Ascending aorta (tissue), 2 donors: Measurements from ENCODE around the gene LRP1B. TPM values are rescaled to one million over a fixed set of nuclear protein-coding genes. Genes with fewer than 3 reads are reported as not detected.

Experiments used
- DNase-seq, 2 donors: peaks; one replicate each; pipeline ENCODE4 v3.0.0-alpha.2; 2019; ENCODE audit warnings: low spot score in 2 of 2
- H3K27ac ChIP-seq, 2 donors: fragments of 200-600 bp; sonication (generic); one replicate each; pipeline ENCODE4 v1.5.1; 2016 to 2017; ENCODE audit warnings: mild to moderate bottlenecking in 1 of 2
- H3K27me3 ChIP-seq: fragments of 200-600 bp; sonication (generic); one replicate; pipeline ENCODE4 v1.5.1; 2017
- H3K36me3 ChIP-seq, 2 donors: fragments of 200-600 bp; sonication (generic); one replicate each; pipeline ENCODE4 v1.5.1; 2016
- H3K4me1 ChIP-seq, 2 donors: fragments of 200-600 bp; sonication (generic); one replicate each; pipeline ENCODE4 v1.5.1; 2016 to 2017; ENCODE audit warnings: mild to moderate bottlenecking in 1 of 2
- H3K4me3 ChIP-seq, 2 donors: fragments of 200-600 bp; sonication (generic); one replicate each; pipeline ENCODE4 v1.5.1; 2016 to 2017; ENCODE audit warnings: mild to moderate bottlenecking in 1 of 2
- H3K9me3 ChIP-seq, 2 donors: fragments of 200-600 bp; sonication (generic); one replicate each; pipeline ENCODE4 v1.5.1; 2016
- CTCF ChIP-seq, 3 experiments: fragments of 200-600 bp in 2 of 3; fragments of 450-650 bp in 1 of 3; sonication (generic) in 2 of 3; IDR thresholded peaks; one replicate each; pipeline ENCODE4 v1.5.1; 2016 to 2019; ENCODE audit warnings: antibody characterized with exemption in 3 of 3, mild to moderate bottlenecking in 1 of 3, moderate library complexity in 1 of 3
- intact Hi-C: fragments of 100-400 bp; cut with DNase I; formaldehyde crosslinking; loops from one replicate; pipeline ENCODE4 v1.15.1; 2023
- total RNA-seq: library from RNA; depleted of rRNA; stranded (reverse); fragments of >200 nt; gene quantifications from one replicate; pipeline ENCODE4 v1.1.0, GENCODE V29; 2016

The LRP1B gene
- total RNA-seq, 1 donor from 2014 or later: not detected

DNA sequence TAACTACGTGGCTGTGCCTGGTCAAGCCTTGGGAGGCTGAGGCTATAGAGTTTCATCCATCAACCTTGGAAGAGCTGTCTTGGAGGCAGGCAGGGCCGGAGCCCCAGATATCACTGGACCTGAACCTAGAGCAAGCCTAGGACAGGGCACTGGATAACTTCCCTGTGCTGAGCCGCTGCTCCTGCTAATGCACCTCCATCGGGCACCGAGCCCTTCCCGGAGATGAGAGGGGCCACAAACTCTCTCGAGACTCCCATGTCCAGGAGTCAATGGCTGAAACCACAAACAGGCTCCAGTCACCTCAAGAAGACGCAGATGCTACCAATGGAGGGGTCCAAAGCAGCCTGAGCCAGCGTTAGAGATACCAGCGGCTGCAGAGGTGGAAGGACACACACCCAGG is 866.0 kb downstream of the LRP1B start:
- Histone ChIP-seq H3K4me3 (no peak overlapping the region), H3K4me1 (no peaks in the 10 kb centered on the region), H3K36me3 (no peaks in the 10 kb centered on the region), H3K9me3 (no peaks in the 10 kb centered on the region), H3K27ac (no peak overlapping the region), H3K27me3 (no peaks in the 10 kb centered on the region)
- no peak for DNase-seq
- no peak for TF ChIP-seq CTCF (IDR thresholded peaks at IDR 0.05)
- intact Hi-C loops: no loop called here

DNA sequence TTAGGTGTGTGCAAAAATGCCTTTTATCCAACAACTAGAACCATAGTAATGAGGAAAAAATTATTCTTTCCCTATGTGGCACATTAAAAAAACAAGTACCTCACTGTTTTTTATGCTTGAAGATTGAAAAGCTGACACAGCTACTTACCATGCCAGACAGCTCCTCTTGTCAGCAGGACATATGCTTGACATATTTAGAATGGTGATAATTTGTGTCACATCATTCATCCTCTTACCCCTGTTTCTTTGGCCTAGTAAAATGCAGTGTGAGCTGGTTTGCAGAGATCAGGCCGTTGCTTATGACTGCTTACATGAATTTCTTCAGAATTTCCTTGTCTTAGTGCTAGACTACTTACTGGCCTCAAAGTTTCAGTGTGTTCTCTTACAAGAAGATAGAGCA is 869.9 kb downstream of the LRP1B start:
- no peaks in the 10 kb centered on the region for H3K9me3 ChIP-seq

DNA sequence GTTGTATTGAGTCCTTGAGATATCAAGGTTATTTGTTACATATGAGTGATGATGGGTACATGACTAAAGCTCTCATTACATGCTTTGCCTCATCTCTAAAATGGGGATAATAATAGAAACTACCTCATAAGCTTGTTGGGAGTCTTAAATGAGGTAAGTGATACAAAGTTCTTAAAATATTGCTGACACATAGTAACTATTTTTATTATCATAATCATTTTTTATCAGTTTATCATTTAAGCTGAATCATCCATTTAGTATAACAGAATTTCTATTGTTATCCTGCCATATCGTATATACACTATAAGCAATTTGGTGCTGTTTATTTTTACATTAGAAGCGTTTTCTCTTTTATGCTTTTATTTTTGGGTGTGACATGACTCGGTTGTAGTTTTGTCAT is 871.1 kb downstream of the LRP1B start:
- intact Hi-C loops: no loop called here
- DNase-seq: no peak
- Histone ChIP-seq H3K27ac (no peak overlapping the region), H3K27me3 (no peaks in the 10 kb centered on the region), H3K4me3 (no peak overlapping the region), H3K36me3 (no peaks in the 10 kb centered on the region), H3K9me3 (no peaks in the 10 kb centered on the region), H3K4me1 (no peaks in the 10 kb centered on the region)
- no peak for TF ChIP-seq CTCF (IDR thresholded peaks at IDR 0.05)

More for the DNA sequence above, 869.9 kb downstream of the LRP1B start:
- no peak overlapping the region for H3K27ac ChIP-seq
- H3K27me3 ChIP-seq: no peaks in the 10 kb centered on the region
- TF ChIP-seq CTCF (IDR thresholded peaks at IDR 0.05): no peak
- no peaks in the 10 kb centered on the region for H3K36me3 ChIP-seq
- no peak for DNase-seq
- intact Hi-C loops: no loop called here
- no peak overlapping the region for H3K4me3 ChIP-seq
- no peaks in the 10 kb centered on the region for H3K4me1 ChIP-seq

DNA sequence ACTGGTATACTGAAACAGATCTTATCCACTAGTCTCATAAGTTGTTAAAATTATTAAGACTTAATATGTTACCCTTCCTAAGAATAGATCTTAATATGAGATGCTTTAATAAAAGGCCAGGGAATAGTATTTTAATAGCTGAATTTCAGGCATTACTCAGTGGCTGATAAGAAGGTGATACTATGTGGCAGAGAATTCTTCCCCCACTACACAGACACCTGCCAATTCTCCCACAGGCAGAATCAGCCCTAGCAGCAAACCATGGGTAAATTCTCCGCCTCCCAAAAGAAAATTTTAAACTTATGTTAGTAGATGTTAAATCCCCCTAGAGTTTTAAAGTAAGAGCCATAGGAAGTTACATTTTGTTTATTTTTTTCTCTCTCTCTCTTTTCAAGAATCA is 888.8 kb downstream of the LRP1B start:
- no peaks in the 10 kb centered on the region for H3K9me3 ChIP-seq
- no peak for DNase-seq
- no peak overlapping the region for H3K4me3 ChIP-seq
- no peaks in the 10 kb centered on the region for H3K27me3 ChIP-seq
- no peak overlapping the region for H3K27ac ChIP-seq
- intact Hi-C loops: no loop called here
- H3K4me1 ChIP-seq: no peaks in the 10 kb centered on the region
- no peaks in the 10 kb centered on the region for H3K36me3 ChIP-seq
- no peak for TF ChIP-seq CTCF (IDR thresholded peaks at IDR 0.05)

DNA sequence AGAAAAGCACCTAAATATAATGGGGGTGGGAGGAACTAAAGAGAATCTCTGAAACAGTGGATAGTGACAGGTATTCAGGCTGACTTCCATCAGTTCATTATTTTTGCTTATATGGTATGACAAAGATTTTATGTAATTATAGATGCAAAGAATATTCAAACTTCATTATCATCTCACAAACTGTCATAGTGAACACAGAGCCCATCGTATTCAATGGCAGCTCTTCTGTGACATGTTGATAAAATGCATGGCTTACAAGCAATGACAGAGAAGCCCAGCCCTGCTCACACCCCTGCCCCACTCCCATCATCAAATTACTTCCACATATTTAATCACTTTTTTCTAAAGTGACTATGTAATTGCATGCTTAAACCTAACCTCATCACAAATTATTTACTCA is 904.3 kb downstream of the LRP1B start:
- no peak for DNase-seq
- intact Hi-C loops: no loop called here
- TF ChIP-seq CTCF (IDR thresholded peaks at IDR 0.05): no peak
- Histone ChIP-seq H3K36me3 (no peaks in the 10 kb centered on the region), H3K27me3 (no peaks in the 10 kb centered on the region), H3K4me1 (no peaks in the 10 kb centered on the region), H3K9me3 (no peaks in the 10 kb centered on the region), H3K4me3 (no peak overlapping the region), H3K27ac (no peak overlapping the region)

- DNase-seq: no peak
- Histone ChIP-seq H3K27ac (no peak overlapping the region), H3K9me3 (no peaks in the 10 kb centered on the region), H3K4me3 (no peak overlapping the region), H3K27me3 (no peaks in the 10 kb centered on the region), H3K4me1 (no peaks in the 10 kb centered on the region), H3K36me3 (no peaks in the 10 kb centered on the region)
- TF ChIP-seq CTCF (IDR thresholded peaks at IDR 0.05): no peak
- intact Hi-C loops: no loop called here
Observed at GRCh38 chr2:141207036-141207385, 923.8 kb downstream of the LRP1B start.
